ENCODE data around the gene VSIR. TPM values are rescaled to one million over a fixed set of nuclear protein-coding genes. Genes with fewer than 3 reads are reported as not detected.

VSIR gene
- total RNA-seq, 1 donor from 2014 or later, result 9.1 TPM

GRCh38 chr10:71782221-71782916 lies 9.0 kb upstream of the VSIR start:
- no peaks in the 10 kb centered on the region for H3K36me3 Mint-ChIP-seq
- H3K4me3 Mint-ChIP-seq, result no peak overlapping the region
- peaks cover 3% of the 10 kb centered on the region for H3K9me3 Mint-ChIP-seq
- peaks cover 7% of the 10 kb centered on the region for H3K4me1 Mint-ChIP-seq
- peaks cover 11% of the 10 kb centered on the region for H3K27me3 Mint-ChIP-seq (ENCODE audit: low read depth)
- TF ChIP-seq CTCF (IDR thresholded peaks at IDR 0.05; ENCODE audit: unreplicated experiment), result no peak
- no peak for DNase-seq (ENCODE audit: low spot score in 2 of 2, unreplicated experiment in 2 of 2)
- H3K27ac Mint-ChIP-seq, result no peak overlapping the region

GRCh38 chr10:71780719-71781118 lies 7.4 kb upstream of the VSIR start:
- Mint-ChIP-seq H3K9me3 (peaks cover 3% of the 10 kb centered on the region), H3K27ac (no peak overlapping the region), H3K27me3 (ENCODE audit: low read depth) (peaks cover 3% of the 10 kb centered on the region), H3K4me3 (no peak overlapping the region), H3K36me3 (no peaks in the 10 kb centered on the region), H3K4me1 (peaks cover 7% of the 10 kb centered on the region)
- no peak for TF ChIP-seq CTCF (IDR thresholded peaks at IDR 0.05; ENCODE audit: unreplicated experiment)
- DNase-seq (ENCODE audit: low spot score in 2 of 2, unreplicated experiment in 2 of 2), result no peak

GRCh38 chr10:71780156-71780555 lies 6.8 kb upstream of the VSIR start:
- no peak for DNase-seq (ENCODE audit: low spot score in 2 of 2, unreplicated experiment in 2 of 2)
- peaks cover 3% of the 10 kb centered on the region for H3K27me3 Mint-ChIP-seq (ENCODE audit: low read depth)

GRCh38 chr10:71779641-71780040 lies 6.3 kb upstream of the VSIR start:
- no peak for TF ChIP-seq CTCF (IDR thresholded peaks at IDR 0.05; ENCODE audit: unreplicated experiment)
- Mint-ChIP-seq H3K4me3 (no peak overlapping the region), H3K9me3 (peaks cover 3% of the 10 kb centered on the region), H3K27me3 (ENCODE audit: low read depth) (peaks cover 3% of the 10 kb centered on the region), H3K36me3 (no peaks in the 10 kb centered on the region), H3K4me1 (peaks cover 7% of the 10 kb centered on the region), H3K27ac (no peak overlapping the region)
- no peak for DNase-seq (ENCODE audit: low spot score in 2 of 2, unreplicated experiment in 2 of 2)

More at GRCh38 chr10:71780156-71780555, 6.8 kb upstream of the VSIR start:
- Mint-ChIP-seq H3K27ac (no peak overlapping the region), H3K4me1 (peaks cover 7% of the 10 kb centered on the region), H3K9me3 (peaks cover 3% of the 10 kb centered on the region), H3K4me3 (no peak overlapping the region), H3K36me3 (no peaks in the 10 kb centered on the region)
- TF ChIP-seq CTCF (IDR thresholded peaks at IDR 0.05; ENCODE audit: unreplicated experiment), result no peak

- DNase-seq (ENCODE audit: low spot score in 2 of 2, unreplicated experiment in 2 of 2), result no peak
- Mint-ChIP-seq H3K27me3 (ENCODE audit: low read depth) (no peaks in the 10 kb centered on the region), H3K27ac (no peak overlapping the region), H3K9me3 (peaks cover 3% of the 10 kb centered on the region), H3K36me3 (no peaks in the 10 kb centered on the region), H3K4me3 (no peak overlapping the region), H3K4me1 (peaks cover 16% of the 10 kb centered on the region)
- no peak for TF ChIP-seq CTCF (IDR thresholded peaks at IDR 0.05; ENCODE audit: unreplicated experiment)
Measured at GRCh38 chr10:71778071-71778825, 4.9 kb upstream of the VSIR start.

Measured in mesothelial cell of epicardium (in vitro differentiated cells).